SK-N-SH (cell line): Measurements from ENCODE around the gene CLN5.
A peak's percentile ranks its signal among the peaks of the same experiment; 100 is the strongest.

ENCODE experiments used
- CHD2 ChIP-seq: fragments of 150-350 bp; IDR thresholded peaks from 2 replicates; pipeline ENCODE4 v1.6.1; 2018; ENCODE audit warnings: low read length; ENCODE audit not compliant: partially characterized antibody
- EZH2phosphoT487 ChIP-seq: fragments of 200-600 bp; sonication (generic); IDR thresholded peaks from 2 replicates; pipeline ENCODE4 v1.6.1; 2017; ENCODE audit warnings: low read depth, mixed run types, mild to moderate bottlenecking, antibody characterized with exemption, moderate library complexity, borderline replicate concordance
- MXI1 ChIP-seq: IDR thresholded peaks from 2 replicates; pipeline ENCODE4 v1.6.1; 2012; ENCODE audit warnings: mild to moderate bottlenecking, low read depth, low read length, improper control_type of control experiment
- NFIC ChIP-seq: IDR thresholded peaks from 2 replicates; pipeline ENCODE4 v1.4.0; 2012; ENCODE audit warnings: borderline replicate concordance
- POLR2AphosphoS5 ChIP-seq: IDR thresholded peaks from 2 replicates; pipeline ENCODE4 v1.6.1; 2012; ENCODE audit warnings: low read depth, low read length
- RFX5 ChIP-seq: IDR thresholded peaks from 2 replicates; pipeline ENCODE4 v1.6.1; 2012; ENCODE audit warnings: mild to moderate bottlenecking, improper control_type of control experiment, low read length
- TAF1 ChIP-seq: IDR thresholded peaks from 2 replicates; pipeline ENCODE4 v1.6.1; 2012; ENCODE audit warnings: low read depth, mild to moderate bottlenecking, low read length, moderate library complexity, borderline replicate concordance
- TF ChIP-seq, protein P1 (sequence below): fragments of 200-600 bp; sonication (generic); IDR thresholded peaks from 2 replicates; pipeline ENCODE4 v1.6.1; 2017; ENCODE audit warnings: antibody characterized with exemption, mild to moderate bottlenecking, moderate library complexity

DNA sequence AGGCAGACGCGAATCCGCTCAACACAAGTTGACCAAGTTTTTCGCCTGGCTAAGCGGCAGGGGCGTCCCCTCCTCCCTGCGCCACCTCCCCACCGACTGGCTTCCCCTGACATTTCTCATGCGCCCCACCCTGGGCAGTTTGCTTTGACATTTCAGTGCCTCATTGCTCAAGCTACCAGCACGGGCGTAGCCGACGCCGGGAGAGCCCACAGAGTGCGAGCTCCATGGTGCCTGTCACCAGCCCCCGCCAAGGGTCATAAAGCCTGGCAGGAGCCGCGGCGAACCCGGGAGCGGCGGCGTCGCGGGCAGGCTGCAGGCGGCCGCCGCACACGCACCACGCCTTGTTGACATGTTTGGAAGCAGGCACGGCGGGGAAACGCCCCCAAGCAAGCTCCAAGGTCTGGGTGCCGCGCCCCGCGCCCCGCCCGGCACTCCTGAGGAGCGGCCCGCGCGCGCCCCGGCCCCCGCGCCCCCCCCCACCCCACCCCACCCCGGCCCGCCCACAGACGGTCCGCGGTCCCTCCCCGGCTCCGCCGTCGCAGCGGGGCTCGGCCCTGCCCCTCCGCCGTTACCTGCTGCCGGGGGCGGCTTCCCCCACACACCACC is 34.5 kb downstream of the CLN5 start:
- TF ChIP-seq, protein P1, sequence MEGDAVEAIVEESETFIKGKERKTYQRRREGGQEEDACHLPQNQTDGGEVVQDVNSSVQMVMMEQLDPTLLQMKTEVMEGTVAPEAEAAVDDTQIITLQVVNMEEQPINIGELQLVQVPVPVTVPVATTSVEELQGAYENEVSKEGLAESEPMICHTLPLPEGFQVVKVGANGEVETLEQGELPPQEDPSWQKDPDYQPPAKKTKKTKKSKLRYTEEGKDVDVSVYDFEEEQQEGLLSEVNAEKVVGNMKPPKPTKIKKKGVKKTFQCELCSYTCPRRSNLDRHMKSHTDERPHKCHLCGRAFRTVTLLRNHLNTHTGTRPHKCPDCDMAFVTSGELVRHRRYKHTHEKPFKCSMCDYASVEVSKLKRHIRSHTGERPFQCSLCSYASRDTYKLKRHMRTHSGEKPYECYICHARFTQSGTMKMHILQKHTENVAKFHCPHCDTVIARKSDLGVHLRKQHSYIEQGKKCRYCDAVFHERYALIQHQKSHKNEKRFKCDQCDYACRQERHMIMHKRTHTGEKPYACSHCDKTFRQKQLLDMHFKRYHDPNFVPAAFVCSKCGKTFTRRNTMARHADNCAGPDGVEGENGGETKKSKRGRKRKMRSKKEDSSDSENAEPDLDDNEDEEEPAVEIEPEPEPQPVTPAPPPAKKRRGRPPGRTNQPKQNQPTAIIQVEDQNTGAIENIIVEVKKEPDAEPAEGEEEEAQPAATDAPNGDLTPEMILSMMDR, result no peak
- TF ChIP-seq NFIC (no peak), RFX5 (no peak), MXI1 (peak; percentile 95), EZH2phosphoT487 (no peak), POLR2AphosphoS5 (no peak), TAF1 (no peak), CHD2 (no peak)
